Measurements from ENCODE around the gene AMH.
A peak's percentile ranks its signal among the peaks of the same experiment; 100 is the strongest.

DNA sequence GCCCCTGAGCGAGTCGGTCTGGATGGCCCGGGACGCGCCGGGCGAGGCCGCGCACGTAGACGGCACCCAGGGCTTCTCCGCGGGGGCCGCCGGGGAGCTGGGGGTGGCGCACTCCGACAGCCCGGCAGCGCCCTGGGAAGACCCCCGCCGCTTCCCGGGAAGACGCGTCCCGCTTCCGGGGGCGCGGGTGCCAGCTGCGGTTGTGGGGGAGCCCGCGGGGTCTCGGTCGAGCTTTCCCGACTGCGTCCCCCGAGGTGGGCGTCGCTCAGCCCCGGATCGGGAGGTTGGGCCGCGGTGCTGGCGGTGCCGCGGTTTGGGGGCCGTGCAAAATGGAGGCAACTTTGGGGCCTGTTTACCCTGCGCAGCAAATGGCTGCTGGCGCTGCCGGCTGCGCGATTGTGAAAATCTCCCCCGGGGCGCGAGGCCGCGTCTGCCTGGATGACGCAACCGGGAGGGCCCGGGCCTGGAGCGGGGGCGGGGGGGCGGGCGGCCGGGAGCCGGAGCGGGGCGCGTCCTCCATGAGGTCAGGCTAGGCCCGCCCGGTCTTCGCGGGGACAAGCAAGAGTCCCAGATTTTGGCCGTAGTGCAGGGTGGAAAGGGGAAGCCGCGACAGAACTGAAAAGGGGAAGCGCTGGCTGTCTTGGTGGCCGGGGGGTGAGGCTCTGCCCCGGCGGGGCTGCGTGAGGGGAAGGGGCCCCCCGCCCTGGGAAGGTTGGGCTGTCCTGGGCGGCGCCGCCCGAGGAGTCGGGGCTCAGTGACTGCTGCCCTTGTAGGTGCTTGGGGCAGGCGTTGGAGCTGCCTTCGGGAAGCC lies 21.5 kb downstream of the AMH start:
- TF ChIP-seq, protein P1, sequence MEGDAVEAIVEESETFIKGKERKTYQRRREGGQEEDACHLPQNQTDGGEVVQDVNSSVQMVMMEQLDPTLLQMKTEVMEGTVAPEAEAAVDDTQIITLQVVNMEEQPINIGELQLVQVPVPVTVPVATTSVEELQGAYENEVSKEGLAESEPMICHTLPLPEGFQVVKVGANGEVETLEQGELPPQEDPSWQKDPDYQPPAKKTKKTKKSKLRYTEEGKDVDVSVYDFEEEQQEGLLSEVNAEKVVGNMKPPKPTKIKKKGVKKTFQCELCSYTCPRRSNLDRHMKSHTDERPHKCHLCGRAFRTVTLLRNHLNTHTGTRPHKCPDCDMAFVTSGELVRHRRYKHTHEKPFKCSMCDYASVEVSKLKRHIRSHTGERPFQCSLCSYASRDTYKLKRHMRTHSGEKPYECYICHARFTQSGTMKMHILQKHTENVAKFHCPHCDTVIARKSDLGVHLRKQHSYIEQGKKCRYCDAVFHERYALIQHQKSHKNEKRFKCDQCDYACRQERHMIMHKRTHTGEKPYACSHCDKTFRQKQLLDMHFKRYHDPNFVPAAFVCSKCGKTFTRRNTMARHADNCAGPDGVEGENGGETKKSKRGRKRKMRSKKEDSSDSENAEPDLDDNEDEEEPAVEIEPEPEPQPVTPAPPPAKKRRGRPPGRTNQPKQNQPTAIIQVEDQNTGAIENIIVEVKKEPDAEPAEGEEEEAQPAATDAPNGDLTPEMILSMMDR (IDR thresholded peaks at IDR 0.05): peak in 1 of 4 experiments; percentile 6
- peak; percentile 79 for TF ChIP-seq POLR2A (IDR thresholded peaks at IDR 0.05)
